ENCODE results near the gene PTPRD.

PTPRD gene

DNA sequence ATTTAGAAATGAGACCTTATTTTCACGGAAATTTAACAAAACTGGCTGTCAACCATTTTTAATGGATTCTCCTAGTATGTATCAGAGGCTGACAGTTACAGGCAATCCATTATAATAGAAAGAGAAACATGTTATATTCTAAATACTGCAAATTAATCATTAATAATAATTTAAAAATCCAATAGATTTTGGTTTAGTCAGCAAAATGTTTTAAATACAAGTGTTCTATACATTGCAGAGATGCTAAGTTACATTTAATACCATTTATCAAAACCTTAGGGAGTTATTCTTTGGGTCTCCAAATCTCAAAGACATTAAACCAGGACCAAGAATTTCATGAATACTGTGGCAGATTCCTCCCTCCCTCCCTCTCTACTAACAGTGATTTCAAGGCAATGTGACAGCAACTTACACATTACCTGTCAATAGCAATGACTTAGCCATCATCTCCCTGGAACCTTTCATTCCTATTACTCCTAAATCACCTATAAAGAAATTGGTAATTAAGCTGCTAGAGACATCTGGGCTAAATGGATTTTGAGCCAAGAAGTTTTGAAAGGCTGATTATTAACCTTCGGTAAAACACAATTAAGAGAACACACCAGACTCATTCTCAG is 2044.7 kb downstream of the PTPRD start:
- no peak for DNase-seq (ENCODE audit: low spot score)

DNA sequence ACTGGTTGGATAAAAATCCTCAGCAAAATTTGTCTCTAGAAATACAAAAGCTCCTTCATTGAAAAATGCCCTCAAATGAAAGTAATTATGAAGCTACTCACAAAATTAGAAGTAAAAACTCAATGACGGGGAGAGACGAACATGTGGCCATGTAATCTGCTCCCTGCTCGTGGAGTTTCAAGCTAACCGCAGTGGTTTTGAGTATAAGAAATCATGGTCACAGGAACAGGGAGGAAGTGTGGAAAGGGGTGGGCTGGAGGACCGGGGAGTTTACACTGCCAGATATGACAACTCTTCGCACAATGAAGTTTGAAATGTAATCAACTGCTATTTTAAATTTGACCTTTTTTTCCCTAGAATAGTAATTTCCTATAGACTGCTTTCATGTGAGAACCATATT is 2047.8 kb downstream of the PTPRD start:
- no peak for DNase-seq (ENCODE audit: low spot score)

DNA sequence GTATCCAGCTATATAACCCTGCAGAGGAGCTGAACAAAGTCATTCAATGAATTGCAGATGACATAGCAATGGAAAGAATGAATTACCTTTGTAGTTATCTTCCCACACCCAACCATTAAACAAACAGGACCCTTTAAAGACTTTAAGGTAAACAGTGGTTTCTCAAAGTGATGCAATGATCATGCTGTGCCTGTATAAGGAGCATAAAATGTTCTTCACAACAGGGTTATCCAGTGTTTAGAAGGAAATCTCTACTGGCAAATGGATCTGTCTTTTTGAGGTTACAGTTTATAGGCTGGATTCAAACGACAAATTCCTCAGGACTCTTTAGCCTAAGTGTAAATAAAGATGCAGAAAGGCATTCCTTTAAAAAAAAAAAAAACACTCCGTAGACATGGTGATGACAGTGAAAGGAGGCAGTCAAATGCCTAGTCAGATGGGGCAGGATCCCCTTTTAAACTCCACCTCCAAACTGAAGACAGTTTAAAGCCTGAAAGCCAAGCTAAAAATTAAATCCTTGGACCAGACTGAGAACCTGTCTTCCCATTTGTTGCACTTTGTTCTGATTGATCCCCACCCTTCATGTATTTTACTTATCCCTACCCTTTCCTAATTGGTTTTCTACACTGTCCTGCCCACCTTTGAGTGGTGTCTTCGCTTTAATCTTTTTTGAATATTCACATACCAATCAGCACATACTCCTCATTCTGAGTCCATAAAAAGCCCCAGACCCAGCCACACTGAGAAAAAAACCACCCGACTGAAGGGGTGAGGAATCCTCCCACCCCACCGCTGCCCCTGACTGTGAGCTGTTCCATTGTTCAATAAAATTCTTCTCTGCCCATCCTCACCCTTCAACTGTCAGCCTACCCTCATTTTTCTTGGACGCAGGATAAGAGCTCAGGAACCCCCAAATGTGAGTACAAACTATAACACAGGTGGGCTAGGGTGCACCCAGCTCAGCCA is 2052.0 kb downstream of the PTPRD start:
- no peak for DNase-seq (ENCODE audit: low spot score)

DNA sequence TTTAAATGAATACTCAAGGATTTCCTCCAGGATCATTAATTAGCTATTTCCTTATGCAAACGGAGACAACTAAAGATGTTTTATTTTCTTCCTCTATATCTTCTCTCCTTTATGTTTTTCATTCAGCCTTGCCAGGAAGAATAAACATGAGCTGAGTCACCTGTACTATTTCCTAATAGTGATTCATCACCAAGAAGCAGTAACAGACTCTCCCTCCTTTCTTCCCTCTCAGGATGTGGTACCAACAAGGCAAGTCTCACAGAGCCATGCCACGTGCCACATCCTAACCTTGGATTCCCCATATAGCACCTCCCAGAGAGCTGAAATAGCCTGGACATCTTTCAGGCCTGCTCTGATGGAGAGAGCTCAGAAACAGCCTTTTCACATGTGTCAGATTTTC is 2054.6 kb downstream of the PTPRD start:
- DNase-seq (ENCODE audit: low spot score): no peak

DNA sequence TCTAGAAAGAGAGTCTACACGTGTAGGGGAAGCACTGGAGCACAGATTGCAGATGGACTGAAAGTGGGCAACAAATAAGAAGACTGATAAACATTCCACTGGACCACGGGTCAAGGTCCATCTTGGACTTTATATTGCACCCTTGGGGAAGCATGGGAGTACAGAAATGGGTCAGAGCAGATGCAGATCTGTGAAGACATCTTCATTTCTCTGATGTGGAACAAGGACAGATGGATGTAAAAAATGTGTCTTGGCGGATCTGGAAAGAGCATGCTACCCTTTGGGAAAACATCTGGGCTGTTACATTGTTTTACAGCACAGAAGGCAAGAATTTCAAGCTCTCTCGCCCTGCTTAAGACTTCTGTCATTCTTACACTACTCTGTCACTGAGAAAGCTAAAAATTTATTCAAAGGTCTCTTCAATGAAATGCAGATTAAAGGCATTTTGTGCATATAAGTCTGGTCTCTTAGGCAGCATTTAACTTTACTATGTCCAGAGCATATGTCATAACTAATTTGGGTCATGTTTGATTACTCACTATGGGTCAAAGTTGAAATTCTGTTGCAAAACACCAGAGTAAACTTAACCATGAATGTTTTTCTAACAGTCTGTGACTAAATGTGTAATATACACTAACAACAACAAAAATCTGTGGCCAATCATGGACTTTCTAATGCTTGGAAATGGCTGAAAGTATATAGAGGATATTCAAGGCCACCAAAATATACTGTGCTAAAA is 2056.9 kb downstream of the PTPRD start:
- DNase-seq (ENCODE audit: low spot score): no peak

DNA sequence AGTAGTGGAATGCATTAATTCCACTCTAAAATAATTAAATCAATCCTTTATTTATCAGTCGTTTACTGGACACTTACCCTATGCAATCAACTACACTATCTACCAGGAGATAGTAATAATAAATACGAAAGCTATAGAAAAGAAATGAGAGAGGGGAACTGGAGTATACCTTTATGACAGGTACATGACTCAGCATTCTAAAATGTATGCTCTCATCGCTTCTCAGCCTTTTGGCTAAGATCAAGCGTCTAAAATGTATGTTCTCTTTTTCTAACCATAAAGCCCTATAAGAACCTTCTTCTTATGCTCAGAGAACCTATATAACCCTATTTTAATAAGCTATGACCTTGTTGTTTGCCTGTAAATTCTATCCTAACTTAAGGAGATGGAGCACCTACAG is 2059.4 kb downstream of the PTPRD start:
- DNase-seq (ENCODE audit: low spot score): no peak

DNA sequence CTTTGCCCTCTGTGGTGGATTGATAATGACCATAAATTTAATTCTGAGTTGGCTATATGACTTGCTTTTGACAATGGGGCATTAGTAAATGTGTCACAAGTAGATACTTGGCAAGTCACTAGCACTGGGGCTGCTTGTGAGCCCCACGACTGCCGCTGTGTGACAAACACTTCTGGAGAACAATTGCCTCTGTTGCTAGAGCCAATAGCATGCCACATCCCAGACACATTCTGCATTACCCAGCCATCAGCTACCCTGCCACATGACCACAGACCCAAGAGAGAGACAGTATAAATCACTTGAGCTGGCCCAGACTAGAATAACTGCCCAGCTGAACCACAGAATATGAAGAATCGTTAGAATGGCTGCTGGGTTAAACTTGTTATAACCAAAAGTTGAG is 2060.1 kb downstream of the PTPRD start:
- DNase-seq (ENCODE audit: low spot score): no peak

DNA sequence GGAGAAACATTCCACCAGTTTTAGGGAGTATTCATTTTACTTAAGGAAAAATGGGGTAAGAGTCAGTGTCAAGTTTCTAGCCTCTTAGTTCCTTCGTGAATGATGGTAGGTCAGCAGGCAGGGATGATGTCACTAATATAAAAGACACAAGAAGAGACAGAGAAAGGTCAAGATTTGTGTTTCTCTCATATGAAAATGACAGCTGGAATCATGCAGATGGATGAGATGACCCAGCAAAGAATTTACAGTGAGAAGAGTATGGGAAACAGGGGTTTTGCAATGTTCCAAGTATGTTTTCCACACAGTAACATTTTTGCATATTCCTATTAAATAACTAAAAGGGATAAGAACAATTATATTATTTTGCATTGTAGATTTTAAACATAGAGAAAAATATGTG is 2063.6 kb downstream of the PTPRD start:
- no peak for DNase-seq (ENCODE audit: low spot score)

DNA sequence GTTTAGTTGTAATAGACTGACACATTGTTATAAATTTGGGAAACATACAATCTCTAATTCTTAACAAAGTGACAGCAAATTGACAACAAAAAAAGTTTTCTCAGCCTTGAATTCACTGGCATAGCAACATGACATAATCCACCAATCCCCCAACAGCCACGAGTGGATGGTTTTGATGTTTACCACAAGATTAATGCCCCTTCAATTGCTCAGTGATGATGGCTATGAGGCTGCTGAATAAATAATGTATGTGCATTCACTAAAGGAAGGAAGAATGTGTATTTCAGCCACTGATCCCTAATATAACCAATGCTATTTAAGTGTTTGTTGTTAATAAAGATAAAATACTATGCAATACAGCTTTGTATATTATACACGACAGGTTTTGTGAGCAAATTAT is 2069.6 kb downstream of the PTPRD start:
- no peak for DNase-seq (ENCODE audit: low spot score)

DNA sequence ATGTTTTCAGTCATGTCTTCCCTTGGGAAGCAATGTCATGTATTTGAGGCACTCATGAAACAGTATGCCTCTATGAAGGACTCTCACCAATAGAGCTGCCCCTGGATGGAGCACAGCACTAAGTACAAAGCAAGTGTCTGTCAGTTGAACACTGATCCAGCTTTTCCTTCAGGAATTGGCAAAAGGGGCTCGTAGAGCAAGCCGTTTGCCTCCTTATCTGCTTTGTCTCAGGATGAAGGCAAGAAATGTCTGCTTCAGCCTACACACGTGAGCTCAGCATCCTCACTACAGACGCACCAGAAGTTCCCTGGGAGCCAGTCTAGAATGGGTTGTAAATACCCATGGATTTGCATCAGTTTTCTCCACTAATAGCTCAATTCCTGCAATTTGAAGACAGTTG is 2070.3 kb downstream of the PTPRD start:
- DNase-seq (ENCODE audit: low spot score): no peak

DNA sequence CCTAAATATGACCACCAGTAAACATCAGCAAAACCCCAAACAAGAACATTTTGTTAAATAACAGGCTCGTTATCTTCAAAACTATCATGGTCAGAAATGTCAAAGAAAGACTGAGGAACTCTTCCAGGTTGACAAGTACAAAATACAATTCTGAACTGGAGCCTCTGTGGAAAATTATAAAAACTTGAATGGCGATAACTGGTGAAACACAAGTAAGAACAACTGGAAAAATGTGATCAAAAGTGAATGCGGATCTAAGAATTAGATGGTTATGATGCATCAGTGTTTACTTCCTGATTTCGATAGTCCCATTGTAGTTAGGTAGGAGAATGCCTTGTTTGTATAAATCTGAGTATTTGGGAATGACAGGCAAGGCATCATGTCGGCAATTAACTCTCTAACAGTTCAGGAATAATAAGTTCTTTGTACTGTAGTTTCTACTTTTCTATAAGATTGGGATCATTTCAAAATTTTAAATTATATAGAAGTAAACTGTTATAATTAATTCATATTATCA is 2073.1 kb downstream of the PTPRD start:
- DNase-seq (ENCODE audit: low spot score): no peak

DNA sequence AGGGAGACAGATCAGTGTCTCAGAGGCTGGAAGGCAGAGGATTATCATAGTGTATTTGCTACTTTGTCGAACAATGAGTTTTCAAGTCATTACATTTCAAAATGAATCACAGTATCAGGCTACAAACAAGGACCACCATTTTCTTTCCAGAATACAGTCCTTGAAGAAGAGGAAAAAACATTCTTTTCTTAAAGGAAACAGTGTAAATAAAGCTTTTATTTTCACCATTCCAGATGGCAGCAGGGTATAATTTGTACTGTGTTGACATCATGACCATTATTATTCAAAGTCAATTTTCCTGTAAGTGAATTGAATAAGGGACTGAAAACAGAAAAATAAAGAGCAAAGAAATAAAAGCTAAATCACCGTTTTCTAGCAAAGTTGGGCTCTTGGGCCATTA is 2076.0 kb downstream of the PTPRD start:
- DNase-seq (ENCODE audit: low spot score): no peak

DNA sequence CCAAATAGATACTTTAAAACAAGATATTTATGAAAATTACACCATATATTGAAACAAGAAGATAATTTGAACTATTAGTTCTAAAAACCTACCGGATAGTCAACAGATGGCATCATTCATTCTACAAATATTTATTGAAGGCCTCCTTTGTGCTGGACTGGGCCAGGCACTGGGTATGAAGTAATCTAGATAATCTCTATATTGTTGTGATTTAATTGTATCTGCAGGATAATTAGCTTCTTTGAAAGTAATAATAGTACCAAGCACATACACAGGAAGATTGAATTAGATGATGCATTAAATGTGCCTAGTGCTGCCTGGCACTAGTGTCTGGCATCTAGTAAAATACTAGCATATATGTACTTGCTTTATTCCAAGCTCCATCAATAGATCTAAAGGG is 2078.0 kb downstream of the PTPRD start:
- DNase-seq (ENCODE audit: low spot score): no peak

DNA sequence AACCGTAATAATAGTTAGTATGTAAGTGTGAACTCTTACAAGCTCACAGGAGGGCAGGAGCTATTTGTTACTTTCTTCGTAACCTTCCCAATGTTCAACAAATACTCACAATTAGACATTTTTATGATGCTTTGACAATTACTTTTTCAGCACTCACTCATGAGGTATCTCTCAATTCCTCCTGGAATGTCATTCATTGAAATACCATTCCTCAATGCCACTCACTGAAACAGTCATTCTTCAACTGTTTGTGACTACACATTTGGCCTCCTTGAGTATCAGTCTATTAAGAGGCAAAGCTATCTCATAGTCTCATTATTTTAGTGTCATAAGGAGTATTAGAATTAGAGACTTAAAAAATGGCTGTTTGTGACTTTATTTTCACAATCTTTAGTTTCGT is 2079.1 kb downstream of the PTPRD start:
- DNase-seq (ENCODE audit: low spot score): no peak

DNA sequence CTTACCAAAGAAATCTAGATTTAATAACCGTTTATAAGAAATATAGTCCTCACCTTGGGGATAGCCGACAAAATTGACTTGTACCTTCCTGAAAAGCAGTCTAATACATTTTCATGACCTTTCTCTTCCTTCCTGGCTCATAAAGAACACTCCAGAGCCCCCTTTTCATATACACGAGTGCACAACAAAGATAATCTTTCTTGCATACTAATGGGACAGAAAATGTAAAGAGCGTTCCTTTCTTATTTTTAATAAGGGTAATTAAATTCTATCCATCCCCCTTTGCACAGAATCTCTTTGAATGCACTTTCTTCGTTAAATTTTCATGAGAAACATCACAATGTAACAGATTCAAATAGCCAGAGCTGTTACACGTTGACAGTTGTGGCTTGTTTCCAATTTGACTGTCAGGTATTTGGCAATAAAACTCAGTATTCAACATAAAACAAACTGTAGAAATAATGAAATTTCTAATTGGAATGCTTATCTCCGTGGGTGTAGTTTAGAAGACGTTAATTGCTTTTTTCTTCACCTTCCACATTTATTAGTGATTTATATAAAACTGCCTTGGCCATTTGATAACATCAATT is 2080.9 kb downstream of the PTPRD start:
- no peak for DNase-seq (ENCODE audit: low spot score)

DNA sequence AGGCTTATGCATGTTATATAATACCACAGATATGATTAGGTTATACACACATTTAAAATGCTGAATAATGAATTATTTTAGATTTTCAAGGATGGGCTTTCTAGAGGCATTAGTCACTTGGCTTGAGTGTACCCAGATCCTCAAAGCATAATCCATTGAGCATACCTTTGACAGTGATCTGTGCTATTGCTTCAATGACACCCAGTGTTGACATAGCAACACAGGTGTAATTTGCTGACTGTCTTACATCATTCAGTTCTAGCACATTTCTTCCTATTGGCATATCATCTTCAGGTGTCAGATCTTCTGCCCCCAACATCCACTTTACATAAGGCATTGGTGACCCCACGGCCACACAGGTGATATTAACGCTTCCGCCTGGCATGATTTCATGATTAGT is 2091.7 kb downstream of the PTPRD start:
- no peak for DNase-seq (ENCODE audit: low spot score)

DNA sequence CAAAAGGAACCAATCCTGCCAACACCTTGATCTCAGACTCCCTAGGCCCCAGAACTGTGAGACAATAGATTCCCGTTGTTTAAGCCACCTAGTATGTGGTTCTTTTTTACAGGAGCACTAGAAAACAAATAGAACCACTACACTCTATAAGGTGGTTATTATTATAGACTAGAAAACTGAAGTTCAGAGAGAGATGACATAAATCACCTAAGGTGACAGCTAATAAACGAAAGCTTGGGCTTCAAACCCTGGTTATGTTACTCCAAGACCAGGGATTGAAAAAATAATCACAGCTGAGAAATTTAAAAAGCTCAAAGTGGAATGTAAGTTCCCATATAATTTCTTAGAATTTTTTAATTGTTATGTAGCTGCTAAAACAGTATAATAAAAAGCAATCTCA is 2097.1 kb downstream of the PTPRD start:
- DNase-seq (ENCODE audit: low spot score): no peak

DNA sequence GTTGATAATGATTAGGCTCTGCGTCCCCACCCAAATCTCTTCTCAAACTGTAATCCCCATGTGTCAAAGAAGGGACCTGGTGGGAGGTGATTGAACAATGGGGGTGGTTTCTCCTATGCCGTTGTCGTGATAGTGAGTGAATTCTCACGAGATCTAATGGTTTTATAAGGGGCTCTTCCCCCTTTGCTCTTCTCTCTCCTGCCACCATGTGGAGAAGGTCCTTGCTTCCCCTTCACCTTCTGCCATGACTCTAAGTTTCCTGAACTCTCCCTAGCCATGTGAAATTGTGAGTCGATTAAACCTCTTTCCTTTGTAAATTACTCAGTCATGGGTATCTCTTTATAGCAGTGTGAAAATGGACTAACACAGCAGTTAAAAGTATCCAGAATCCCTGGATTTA is 2098.0 kb downstream of the PTPRD start:
- DNase-seq (ENCODE audit: low spot score): no peak

DNA sequence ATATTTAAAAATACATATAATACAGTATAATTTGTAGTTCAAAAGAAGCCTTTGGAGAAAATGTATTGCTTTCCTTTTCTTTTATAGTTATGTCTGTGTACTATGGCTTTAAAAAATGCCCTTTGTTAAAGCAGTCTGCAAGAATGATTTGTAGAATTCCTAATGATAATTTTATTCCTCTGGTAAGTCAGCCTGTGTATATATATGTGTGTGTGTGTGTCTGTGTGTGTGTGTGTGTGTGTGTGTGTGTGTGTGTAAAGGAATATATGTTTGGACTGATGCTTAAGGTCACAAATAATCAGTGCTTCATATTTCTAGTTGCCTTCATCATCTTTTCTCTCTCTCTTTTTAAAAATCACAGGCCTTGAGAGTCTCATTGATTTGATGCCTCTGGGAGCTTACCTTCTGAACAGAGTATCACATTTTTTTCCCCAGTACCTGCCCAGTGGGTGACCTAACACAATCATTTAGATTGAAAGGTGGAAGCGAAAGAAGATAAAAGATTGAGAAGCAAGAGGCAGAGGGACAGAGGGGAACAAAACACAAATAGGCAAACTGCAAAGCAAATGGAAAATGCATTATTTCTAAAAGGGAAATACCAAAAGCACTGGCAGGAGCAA is 2104.0 kb downstream of the PTPRD start:
- DNase-seq (ENCODE audit: low spot score): no peak

DNA sequence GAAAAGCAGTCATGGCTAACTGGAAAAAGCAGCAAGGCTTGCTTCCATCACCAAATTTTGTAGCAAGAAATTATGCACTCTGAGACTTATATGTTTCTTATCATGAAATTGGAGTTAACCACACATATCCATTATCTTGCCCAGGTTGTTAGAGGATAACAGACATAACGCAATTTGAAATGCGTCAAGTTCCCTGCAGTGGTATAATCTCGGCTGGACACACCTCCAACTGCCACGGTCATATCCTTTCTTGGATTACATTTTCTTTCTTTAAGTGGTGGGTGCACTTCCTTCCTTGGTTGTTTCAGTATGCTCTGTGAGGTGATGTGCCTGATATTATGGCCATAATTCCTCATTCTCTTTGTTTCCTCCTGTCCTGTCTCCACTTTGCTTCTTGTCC is 2118.2 kb downstream of the PTPRD start:
- DNase-seq (ENCODE audit: low spot score): no peak

DNA sequence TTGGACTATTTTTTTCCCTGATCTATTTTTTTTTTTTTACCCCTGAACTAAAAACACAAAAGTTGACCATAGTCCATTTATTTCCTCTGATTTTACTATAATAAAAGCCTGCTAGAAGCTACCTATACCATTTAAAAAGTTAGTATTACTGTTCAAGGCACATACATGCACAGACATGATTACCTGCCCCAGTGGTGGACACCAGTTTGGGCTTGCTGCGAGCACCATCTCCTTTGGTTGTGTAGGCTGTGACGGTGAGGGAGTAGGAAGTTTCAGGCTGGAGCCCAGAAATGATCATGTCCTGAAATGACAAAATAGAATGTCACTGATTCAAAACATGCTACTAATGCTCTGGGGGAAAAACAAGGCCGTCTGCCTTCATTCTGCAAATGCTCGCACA is 2120.1 kb downstream of the PTPRD start:
- no peak for DNase-seq (ENCODE audit: low spot score)

DNA sequence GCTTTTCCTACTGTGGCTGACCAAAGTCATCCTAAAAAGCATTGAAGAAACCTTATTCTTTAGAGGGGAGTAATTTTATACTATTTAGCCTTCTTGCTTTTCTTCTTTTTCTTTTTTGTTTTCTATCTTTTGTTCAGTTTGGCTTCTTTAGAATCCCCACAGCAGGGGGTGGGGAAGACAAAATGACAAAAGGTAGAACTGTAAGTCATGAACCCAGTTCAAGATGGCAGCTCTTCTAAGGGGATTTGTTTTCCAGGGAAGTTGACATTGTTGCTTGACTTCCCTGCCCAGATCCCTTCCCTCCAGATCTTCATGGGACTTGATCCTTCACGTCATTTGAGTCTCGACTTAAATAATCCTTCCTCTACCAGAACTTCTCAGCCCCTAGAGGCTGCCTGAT is 2120.8 kb downstream of the PTPRD start:
- no peak for DNase-seq (ENCODE audit: low spot score)
